ENCODE data around the gene OSTN.
A peak's percentile ranks its signal among the peaks of the same experiment; 100 is the strongest.

OSTN gene

GRCh38 chr3:191198480-191198879, 561 bp upstream of the OSTN start (continued):
- TF ChIP-seq SP2 (tag by site-specific recombination; IDR thresholded peaks at IDR 0.05) (no peak), ZNF449 (tag by site-specific recombination; IDR thresholded peaks at IDR 0.05) (no peak), ZNF48 (tag by site-specific recombination; IDR thresholded peaks at IDR 0.05) (no peak), HOXD13 (CRISPR knock-in tag; IDR thresholded peaks at IDR 0.05; ENCODE audit: borderline replicate concordance) (no peak), ZEB2 (tag by site-specific recombination; IDR thresholded peaks at IDR 0.05) (no peak), ZNF529 (tag by site-specific recombination; IDR thresholded peaks at IDR 0.05; ENCODE audit: insufficient replicate concordance) (no peak), ZNF280D (tag by site-specific recombination; IDR thresholded peaks at IDR 0.05) (no peak), SP7 (tag by site-specific recombination; IDR thresholded peaks at IDR 0.05) (0 out of 2 replicates have a peak, but pooled peaks have one; percentile 46), ZNF24 (tag by site-specific recombination; IDR thresholded peaks at IDR 0.05) (no peak), ZNF350 (tag by site-specific recombination; IDR thresholded peaks at IDR 0.05) (no peak), ZNF561 (tag by site-specific recombination; IDR thresholded peaks at IDR 0.05; ENCODE audit: borderline replicate concordance) (no peak)

- H3K36me3 ChIP-seq (ENCODE audit: control insufficient read depth in 2 of 2, insufficient read depth in 1 of 2, low read length in 2 of 2): no peaks in the 10 kb centered on the region
- H3K4me3 ChIP-seq (ENCODE audit: low read depth, low read length): no peak overlapping the region
- POLR2A ChIA-PET: interaction anchor here (0.9 kb wide), 1 partner anchor 12 kb away, joined by 3 read pairs; no protein-coding TSS in a partner anchor
- H3K4me1 ChIP-seq (ENCODE audit: control insufficient read depth, insufficient read depth, low read length): no peaks in the 10 kb centered on the region
- no peaks in the 10 kb centered on the region for H3K9me3 ChIP-seq (ENCODE audit: control insufficient read depth, insufficient read depth, low read depth, low read length)
- H3K27ac ChIP-seq (ENCODE audit: extremely low read depth, low read depth, low read length): no peak overlapping the region
- CTCF ChIA-PET: interaction anchor here (0.7 kb wide), 1 partner anchor 957 kb away, joined by 4 read pairs; no protein-coding TSS in a partner anchor
- TF ChIP-seq ZNF501 (tag by site-specific recombination; IDR thresholded peaks at IDR 0.05) (no peak), ZSCAN5A (tag by site-specific recombination; IDR thresholded peaks at IDR 0.05) (no peak), ZNF785 (tag by site-specific recombination; IDR thresholded peaks at IDR 0.05) (no peak), SP7 (tag by site-specific recombination; IDR thresholded peaks at IDR 0.05) (no peak), ZNF624 (tag by site-specific recombination; IDR thresholded peaks at IDR 0.05) (no peak), ZNF404 (tag by site-specific recombination; IDR thresholded peaks at IDR 0.05) (no peak), PRDM10 (tag by site-specific recombination; IDR thresholded peaks at IDR 0.05) (no peak), ZNF558 (tag by site-specific recombination; IDR thresholded peaks at IDR 0.05) (no peak), SP2 (tag by site-specific recombination; IDR thresholded peaks at IDR 0.05) (no peak), ZNF792 (tag by site-specific recombination; IDR thresholded peaks at IDR 0.05) (no peak), MEIS1 (CRISPR knock-in tag; IDR thresholded peaks at IDR 0.05; ENCODE audit: borderline replicate concordance) (no peak), SP3 (tag by site-specific recombination; IDR thresholded peaks at IDR 0.05) (no peak), ZNF548 (tag by site-specific recombination; IDR thresholded peaks at IDR 0.05) (no peak), ZNF571 (tag by site-specific recombination; IDR thresholded peaks at IDR 0.05) (no peak), ZNF76 (tag by site-specific recombination; IDR thresholded peaks at IDR 0.05; ENCODE audit: borderline replicate concordance, low read depth) (no peak), ZNF692 (tag by site-specific recombination; IDR thresholded peaks at IDR 0.05) (no peak), HOXA7 (CRISPR knock-in tag; IDR thresholded peaks at IDR 0.05; ENCODE audit: borderline replicate concordance) (no peak), OSR2 (tag by site-specific recombination; IDR thresholded peaks at IDR 0.05) (no peak)
These were observed 11.0 kb downstream of the OSTN start for GRCh38 chr3:191210032-191210431.
